Fibroblast of skin of abdomen (primary cell): Measurements from ENCODE around the gene ABLIM2.

Experiments used
- DNase-seq: peaks from one replicate; pipeline ENCODE4 v3.0.0-alpha.2; 2013

Gene ABLIM2

DNA sequence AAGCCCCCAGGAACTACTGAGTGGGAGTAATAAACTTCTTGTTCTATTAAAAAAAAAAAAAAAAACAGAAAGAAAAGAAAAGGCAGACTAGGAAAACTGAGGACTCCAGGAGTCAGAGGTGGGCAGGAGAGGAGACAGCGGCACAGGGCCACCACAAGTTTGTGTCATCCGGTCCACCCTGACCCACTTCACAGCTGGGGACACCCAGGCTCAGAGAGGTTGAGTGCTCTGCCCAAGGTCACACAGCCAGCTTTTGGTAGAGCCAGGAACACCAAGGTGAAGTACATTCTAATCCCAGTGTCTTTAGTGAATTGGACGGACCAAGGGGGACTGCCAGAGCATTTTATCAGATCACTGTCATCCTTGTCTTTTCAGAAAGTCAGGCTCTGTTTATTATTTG lies 16.4 kb upstream of the ABLIM2 start:
- DNase-seq = no peak

DNA sequence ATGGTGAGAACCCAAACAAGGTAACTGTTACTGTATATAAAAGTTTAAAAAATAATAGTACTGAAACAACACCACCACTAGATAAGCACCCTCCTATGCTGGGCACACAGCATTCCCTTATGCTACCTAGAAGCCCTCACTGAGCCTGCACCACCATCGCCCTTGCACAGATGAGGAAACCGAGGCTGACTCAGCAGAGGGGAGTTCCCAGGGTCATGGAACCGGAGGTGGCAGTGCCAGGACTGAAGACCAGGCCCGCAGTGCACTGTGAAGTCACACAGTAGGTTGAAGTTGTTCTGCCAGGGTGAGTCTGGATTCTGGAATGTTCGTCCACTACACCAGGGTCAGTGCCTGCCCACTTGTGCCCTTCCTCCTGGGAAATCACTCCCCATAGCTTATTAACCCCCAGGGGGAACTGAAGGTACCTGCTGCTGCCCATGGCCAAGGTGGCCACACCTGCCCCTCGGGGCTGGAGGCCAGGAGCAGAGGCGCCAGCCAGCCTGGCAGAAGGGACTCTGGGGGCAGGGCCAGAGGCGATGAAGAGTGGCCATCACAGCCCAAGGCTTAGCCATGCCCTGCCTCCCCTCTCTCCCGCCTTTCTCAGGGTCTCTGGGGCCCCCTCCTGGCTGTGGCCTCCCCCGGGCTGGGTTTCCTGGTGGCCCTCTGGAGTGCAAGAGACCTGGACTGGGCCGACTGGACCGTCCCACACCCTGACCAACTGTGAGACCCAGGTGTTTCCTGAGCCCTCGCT lies 15.1 kb upstream of the ABLIM2 start:
- no peak for DNase-seq

DNA sequence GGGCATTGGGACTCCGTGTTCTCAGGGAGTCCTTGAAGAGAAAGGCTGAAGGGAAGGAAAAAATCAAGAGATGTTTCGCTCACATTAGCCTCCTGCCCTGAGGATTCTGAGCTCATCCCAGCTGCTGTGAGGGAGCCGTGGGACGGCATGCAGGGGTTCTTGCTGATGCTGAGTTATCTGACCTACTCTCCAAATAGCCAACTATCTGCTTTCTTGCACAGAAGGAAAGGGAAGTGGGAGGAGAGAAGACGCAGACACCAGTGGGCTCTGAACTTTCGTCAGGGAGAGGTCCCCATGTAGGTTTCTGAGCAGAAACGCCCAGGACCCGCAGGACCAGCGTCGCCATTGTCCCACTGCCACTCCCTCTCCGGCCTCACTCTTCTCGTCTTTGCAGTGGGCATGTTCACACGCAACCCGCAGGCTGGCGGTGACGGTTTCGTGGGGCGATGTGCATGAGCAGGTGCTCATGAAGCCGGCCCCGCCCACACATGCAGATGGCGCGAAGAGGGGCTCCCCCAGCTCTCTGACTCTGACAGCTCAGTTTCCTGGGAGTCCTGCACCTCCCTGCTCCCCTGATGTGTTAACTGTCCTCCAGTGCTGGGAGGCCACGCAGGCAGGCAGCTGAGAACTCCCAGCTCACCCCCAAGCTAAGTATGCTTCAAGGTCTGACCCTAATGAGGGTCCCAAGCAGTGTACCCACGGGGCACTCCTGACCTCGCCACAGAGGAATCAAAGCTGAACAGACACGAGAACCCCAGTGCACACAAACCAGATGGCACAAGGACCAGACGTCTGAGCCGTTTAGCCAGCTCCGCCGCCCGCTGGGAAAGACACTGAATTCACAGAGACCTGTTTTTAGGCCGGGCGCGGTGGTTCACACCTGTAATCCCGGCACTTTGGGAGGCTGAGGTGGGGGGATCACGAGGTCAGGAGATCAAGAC lies 13.6 kb upstream of the ABLIM2 start:
- DNase-seq = no peak

DNA sequence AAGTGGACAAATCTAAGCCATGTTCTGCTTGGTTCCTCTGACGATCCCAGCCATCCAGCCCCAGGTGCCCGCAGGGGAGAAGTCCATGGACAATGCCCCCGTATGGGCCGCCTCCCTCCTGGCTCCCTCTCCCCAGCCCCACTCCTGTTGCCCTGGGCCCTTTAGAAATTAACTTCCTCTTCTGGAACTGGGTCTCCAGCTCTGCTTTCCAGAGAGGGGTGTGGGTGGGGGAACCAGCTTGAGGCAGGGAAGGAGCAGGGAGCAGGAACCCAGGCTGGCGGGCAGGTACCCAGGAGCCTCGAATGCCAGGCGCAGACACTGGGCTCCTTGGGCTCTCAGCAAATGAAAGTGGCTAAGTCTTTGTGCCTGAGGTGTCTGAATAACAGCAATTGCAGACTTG lies 12.7 kb upstream of the ABLIM2 start:
- DNase-seq = no peak

DNA sequence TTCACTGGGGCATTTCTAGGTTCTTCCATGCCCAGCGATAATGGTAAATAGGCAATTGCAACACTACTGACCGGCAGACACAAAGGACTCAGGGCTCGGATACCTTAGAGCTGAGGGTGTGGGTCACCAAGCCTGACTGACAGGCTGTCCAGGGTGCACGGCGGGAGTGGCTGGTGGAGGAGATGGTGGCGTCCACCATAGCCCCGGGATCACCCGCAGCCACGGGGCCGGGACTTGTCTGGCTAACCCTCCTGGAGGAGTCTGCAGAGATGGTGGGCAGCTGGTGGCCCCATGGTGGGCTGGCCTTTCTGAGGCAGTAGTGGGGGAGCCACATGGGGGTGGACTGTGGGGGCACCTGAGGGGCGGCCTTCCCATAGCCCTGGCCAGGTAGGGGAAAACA lies 11.7 kb upstream of the ABLIM2 start:
- DNase-seq = no peak

DNA sequence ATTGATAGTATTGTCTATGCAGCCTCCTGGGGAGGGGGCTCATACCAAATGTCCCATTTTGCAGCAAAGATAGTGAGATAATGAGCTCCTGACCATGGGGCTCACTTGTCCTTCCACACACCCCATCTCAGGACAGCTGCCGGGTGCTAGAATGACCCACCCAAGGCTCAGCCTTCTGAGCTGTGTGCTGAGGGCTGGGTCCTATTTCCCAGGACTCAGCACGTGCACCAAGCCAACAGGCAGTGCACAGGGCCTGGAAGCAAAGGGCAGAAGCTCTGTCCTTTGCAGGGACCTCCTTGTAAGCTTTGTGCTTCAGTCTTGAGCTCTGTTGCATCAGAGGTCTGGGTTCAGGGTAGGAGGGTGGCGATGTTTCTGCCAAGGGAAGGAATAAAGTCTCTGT lies 11.2 kb upstream of the ABLIM2 start:
- no peak for DNase-seq

DNA sequence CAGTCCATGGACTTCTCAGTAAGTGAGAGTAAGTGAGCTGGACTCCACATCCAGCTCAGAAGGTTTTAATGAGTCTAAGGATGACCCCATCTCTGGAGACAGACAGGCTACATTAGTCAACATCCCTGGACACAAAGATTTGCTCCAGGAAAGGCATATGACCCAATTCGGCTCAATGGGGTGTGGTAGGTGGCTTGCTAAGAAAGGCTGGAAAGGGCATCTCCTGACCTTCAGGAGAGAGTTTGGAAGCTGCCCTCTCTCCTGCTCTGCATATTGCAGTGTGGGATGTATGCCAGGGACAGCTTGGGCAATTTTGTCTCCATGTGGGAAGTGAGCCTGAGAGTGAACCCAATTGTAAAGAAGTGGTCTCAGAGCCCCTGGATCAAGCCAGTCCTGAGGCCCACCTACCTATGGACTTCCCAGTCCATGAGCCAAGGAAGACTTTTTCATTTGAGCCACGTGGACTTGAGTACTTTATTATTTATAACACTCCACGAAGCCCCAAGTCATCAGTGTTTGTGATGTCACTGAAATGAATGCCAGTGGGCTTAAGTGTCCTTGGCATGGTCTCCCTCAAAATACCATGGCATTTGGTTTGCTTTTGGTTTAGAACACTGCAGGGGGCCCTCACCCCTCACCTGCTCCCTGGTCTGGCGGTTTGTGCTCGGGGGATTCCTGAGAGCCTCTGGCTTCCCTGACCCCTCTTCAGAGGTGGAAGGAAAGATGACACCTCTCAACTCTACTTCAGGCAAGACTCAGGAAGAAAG lies 10.4 kb upstream of the ABLIM2 start:
- DNase-seq = no peak

DNA sequence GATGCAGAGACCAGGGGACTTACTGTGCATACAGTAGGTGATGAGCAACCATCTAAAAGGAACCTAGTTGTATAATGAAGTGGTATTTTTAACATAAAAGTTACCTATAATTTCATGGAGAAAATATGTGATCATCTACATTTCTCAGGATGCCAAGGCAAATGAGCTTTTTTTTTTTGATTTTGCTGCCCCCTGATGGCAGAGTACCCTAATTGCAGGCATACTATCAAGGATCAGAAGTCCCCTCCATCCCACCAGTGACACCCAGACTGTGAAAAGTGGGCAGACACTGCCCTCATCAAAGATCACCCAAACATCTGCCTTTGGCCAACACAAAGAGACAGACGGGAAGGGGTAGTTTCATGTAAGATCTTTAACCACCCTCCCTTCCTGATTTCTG lies 9.6 kb upstream of the ABLIM2 start:
- no peak for DNase-seq

DNA sequence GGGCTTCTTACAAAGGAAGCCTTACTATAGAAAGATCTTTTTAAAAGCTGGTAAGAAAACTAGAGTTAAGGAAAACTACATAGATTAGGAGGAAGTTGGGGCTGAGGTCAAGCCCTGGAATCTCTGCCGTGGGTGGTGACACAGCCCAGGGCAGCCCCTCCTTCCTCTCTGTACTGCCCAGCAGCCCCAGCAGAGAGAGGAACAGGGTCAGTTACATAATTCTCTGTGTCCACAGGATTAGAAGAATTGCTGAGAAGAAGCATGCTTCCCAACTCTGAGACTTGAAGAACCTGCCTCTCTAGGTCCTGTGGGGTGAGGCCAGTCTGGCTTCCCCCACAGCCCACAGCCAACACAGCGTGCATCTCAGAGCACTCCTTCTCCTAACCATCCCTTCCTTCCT lies 9.2 kb upstream of the ABLIM2 start:
- DNase-seq = no peak

DNA sequence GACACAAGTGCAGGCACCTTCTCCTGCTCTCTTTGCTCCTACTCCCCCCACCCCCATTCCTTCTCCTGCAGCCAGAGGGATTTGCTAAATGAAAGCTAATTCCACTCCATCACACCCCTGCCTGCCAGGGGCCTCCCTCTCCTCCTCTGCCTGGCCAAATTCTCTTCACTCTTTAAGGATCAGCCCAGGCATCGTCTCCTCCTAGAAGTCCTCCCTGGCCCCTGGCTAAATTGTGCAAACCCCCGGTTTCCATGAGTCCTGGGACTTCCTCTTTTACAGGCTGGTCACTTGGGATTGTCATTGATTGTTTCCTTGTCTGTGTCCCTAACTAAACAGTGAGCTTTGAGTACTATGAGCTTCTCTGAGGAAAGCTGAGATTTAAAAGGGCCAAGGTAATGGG lies 8.7 kb upstream of the ABLIM2 start:
- no peak for DNase-seq

DNA sequence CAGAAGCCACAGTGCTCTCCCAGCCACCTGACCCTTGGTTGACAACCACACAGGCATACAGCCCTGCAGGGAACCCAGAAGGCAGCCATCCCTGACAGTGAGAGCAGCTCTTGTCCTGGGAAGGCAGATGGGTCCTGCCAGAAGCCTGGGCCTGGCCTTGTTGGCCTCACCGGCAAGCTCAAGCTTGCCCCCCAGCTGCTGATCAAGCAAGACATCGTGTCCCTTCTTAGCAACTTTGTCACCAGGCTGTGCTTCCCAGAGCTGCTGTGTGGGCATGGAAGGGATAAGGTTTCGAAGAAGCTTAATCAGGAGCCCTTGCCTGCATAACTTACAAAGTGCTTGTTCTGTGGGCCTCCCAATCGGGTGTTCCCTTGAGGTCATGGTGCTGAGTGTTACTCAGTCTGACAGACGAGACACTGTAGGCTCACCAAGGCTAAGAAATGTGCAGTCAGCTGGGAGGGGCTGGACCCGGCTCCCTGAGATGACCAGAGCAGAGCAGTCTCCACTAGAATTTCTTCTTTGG lies 6.8 kb upstream of the ABLIM2 start:
- DNase-seq = no peak

DNA sequence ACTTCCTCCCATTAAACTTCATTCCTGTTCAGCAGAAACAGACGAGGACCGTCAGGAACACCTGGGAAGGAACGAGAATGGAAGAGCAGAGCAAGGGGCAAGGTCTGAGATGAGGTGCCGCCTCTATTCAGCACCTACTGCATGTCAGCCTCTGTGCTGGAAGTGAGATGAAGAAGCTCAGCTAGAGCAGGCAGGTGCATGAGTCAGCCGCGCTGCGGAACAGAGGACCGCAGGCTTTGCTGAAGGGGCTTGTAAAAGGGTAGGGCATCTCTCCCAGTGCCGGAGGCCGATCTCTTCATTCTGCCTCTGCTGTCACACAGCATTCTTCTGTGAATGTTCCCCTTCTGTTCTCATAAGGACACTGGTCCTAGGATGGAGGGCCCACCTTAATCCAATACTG lies 6.1 kb upstream of the ABLIM2 start:
- no peak for DNase-seq

DNA sequence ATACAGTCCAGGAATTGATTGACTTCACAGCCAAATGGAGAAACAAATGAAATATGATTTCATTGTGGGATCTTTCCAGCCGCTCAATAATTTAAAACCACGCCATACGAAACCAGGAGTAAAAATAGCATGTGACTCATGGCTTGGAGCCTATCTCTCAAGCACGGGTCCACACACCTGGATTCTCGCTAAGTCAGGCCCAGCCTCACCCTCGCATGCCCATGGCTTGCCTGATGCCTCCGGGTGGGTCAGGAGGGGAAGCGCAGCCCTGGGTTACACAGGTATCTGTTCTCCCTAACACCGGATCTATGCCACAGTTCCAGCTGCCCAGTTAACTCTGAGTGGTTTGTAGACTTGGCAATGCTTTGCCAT lies 5.6 kb upstream of the ABLIM2 start:
- DNase-seq = no peak

DNA sequence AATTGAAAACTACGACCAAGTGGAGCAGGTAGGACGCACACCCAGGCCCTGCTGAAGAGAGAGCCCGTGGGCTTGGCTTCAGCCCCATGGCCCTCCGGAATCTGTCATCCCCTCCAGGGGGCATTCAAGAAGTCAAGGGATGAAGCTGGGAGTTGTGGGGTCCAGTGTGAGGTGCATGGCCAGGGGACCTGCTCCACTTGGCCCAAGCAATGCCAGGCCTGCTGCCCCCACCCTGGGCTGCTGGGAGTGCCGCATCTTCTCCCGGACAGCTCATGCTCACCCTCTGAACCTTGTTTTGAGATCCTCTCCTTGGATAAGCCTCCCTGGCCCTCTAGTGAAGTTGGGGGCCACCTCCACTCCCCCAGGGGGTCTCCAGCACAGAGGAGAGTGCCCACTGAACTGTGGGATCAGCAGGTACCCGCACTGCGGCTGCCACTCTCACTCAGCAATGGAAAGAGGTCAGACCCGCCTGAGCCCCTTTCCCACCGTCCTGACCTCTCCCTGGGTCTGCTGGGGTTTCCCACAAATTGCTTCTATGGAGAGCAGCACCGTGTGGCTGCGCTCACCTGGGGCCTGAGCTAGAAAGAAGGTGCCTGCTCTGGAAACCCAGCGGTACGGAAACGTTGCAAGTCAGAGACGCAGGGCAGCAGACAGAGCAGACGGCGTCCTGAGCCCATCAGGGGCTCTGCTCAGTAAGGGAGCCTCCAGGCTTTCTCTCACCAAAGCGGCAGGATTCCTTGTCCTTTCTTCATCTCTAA lies 5.0 kb upstream of the ABLIM2 start:
- no peak for DNase-seq

DNA sequence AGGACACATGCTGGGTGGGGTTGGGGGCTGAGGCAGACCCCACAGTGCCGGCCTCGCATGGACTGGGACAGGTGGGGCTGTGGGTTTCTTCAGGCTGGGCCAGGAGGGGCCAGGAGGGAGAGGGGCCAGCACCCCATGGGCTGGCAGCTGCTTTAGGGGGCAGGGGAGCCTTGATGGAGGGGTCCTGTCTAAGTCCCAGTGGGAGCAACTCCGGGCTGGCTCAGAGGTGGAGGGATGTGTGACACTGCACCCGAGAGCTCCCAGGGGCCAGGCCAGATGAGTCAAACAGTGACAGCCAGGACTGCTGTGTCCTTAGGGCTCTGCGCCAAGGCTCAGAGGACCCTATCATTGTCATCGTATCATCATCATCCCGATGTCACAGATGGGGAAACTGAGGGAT lies 4.4 kb upstream of the ABLIM2 start:
- no peak for DNase-seq

DNA sequence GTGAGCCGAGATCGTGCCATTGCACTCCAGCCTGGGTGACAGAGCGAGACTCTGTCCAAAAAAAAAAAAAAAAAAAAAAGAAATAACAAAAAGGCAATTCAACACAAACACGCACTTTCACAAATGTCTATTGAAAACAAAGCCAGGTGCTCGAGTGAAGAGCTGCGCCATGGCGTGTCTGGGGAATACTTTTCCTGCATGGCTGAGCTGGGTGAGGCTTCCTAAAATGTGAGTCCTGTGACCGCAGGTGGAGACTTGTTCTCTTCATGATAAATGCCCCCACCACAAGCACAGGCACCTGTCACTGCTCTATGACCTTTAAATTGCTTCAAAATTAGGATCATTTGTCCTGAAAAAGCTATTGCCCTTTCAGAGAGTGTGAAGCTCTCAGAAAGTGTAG lies 4.0 kb upstream of the ABLIM2 start:
- no peak for DNase-seq

DNA sequence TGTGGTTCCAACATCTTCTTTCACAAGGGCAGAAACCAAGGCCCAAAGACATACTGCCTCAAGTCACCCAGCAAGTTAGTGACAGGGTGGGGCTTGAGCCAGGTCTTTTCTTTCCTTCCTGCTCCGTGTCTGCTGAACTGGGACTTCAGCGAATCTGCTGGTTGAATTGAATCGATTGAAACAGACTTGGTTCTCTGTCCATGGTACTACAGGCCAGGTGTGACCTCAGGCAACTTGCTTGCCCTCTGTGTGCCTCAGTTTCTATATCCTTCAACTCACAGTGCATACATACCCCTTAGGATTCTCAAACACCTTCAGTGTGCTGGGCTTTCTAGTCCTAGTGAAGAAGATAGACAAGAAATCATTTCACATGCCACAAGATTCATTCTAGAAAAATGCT lies 2.0 kb upstream of the ABLIM2 start:
- no peak for DNase-seq

DNA sequence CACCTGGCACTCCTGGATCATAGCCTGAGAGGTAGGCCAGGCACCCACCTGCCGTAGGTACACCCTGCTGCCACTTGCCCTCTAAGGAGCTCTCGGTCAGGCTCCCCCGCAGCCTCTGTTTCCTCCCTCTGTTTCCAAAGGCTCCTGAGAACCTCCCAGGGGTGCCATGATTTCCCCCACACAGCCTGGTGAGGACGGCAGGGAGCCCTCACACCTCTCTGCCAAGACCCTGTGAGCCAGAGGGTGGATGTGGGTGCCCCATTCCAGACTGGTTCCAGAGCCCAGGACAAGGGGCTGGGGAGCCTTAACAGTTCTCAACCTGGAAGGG lies 1.6 kb upstream of the ABLIM2 start:
- DNase-seq = no peak

DNA sequence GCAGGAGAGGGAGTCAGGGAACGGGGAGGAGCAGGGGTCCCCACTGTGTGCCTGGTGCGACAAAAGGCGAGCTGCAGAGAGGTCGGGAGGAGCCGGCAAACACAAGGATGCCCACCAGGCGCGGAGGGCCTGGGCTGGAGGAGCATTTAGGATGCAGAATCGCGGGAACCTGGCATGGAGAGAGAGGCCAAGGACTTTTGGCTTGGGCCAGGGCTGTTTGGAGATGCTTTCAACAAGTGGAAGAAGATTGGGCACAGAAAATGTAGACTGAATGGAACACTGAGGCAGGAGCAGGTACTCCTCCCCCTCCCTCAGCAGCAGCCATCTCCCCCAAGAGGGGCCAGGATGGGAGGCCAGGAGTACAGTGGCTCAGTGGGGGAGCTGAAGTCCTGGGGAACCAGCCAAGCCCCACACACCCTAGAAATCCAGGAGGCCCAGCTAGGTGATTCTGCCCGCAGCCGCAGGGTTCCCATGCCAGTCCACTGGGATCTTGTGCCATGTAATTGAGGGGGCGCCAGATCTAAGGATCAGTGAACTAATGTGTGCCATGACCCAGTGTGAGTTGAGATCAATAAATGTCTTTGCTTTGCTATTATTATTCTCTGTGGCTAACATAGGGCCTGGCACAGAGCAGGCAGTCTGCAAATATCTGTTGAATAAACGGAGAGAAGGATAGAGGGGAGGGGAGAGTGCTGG lies 1.1 kb upstream of the ABLIM2 start:
- no peak for DNase-seq

DNA sequence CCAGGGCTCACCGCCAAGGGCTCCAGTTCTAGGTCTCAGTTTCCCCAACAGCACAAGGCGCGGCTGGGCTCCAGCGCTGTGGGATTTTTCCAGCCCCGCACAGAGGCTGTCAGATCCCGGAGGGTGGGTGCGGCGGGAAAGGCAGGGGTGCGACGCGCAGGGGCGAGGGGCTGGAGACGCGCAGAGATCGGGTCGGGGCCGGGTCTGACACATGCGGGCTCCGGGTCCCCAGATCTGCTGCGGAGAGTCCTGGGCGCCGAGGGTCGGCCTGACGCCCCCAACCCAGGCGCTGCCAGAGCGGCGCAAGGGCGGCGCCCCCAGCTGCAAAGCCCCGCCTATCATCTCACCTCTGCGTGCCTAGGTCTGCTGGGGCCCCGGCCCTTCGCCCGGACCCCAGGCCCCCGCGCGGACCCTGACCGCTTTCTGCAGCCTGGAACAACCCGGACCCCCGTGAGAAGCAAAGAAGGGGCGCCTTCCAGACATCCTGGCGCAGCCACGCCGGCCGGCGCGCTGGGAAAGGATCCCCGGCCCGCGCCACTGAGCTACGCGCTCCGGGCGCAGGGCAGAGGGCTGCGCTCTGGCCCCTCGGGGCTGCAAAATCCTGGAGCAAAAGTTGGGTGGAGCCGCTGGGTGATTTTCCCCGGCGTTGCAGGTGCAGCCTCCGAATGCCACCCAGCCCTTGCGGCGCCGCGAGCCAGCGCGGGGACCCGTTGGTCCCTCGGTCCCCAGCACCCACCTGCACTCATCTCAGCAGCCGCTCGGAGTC lies 486 bp downstream of the ABLIM2 start:
- DNase-seq = no peak

DNA sequence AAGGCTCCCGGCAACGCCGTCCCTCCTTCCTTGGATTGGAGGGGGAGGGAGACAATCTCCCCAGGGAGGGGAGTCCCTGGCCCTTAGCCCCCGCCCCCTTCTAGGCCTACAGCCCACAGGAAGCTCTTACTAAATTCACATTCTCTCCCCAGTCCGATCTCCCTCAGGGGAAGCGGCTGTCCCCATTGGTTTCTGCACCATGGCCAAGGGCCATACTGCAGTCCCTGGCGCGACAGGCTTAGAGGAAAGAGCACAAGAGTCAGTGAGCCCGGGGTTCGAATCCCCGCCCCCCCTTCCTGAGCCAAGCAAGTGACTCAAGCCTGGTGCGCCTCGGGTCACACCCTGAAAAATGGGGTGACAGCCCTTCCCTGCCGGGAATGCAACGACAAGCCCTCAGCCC lies 1.1 kb downstream of the ABLIM2 start:
- DNase-seq = no peak
